NOMO-1 treated with dmso at 0.1 percent for 144 hours (cell line): ENCODE results near the gene OCLN.
"Not testable (repeated sequence)": the region's sequence is repeated elsewhere in the genome, so short reads cannot be mapped to it uniquely, and the experiment has no call there.

Source experiments
- DNase-seq: peaks from one replicate; lab custom pipeline; 2025; ENCODE audit not compliant: unreplicated experiment; lab: John Stamatoyannopoulos, UW

Gene OCLN, protein sequence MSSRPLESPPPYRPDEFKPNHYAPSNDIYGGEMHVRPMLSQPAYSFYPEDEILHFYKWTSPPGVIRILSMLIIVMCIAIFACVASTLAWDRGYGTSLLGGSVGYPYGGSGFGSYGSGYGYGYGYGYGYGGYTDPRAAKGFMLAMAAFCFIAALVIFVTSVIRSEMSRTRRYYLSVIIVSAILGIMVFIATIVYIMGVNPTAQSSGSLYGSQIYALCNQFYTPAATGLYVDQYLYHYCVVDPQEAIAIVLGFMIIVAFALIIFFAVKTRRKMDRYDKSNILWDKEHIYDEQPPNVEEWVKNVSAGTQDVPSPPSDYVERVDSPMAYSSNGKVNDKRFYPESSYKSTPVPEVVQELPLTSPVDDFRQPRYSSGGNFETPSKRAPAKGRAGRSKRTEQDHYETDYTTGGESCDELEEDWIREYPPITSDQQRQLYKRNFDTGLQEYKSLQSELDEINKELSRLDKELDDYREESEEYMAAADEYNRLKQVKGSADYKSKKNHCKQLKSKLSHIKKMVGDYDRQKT

DNA sequence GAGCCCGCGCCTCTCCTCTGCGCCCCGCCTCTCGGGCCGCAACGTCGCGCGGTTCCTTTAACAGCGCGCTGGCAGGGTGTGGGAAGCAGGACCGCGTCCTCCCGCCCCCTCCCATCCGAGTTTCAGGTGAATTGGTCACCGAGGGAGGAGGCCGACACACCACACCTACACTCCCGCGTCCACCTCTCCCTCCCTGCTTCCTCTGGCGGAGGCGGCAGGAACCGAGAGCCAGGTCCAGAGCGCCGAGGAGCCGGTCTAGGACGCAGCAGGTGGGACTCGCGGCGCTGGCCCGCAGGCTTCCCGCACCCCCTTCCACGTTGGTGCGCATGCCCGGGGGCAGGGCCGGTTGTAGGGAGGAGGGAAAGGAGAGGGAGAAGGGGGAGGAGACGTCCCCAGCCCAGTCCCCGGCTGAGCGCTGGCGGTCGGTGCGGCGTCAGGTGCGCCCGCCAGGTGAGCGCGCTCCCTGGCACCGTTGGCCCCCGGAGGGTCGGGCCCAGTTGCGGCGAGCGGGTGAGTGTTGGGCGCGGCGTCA, at the start of gene OCLN:
Gene OCLN, plus strand, starts transcription at position 400 of the 532 bp plus-strand sequence. CDS start 11,455 bp downstream, outside the sequence.
- peak; percentile 8 for DNase-seq

DNA sequence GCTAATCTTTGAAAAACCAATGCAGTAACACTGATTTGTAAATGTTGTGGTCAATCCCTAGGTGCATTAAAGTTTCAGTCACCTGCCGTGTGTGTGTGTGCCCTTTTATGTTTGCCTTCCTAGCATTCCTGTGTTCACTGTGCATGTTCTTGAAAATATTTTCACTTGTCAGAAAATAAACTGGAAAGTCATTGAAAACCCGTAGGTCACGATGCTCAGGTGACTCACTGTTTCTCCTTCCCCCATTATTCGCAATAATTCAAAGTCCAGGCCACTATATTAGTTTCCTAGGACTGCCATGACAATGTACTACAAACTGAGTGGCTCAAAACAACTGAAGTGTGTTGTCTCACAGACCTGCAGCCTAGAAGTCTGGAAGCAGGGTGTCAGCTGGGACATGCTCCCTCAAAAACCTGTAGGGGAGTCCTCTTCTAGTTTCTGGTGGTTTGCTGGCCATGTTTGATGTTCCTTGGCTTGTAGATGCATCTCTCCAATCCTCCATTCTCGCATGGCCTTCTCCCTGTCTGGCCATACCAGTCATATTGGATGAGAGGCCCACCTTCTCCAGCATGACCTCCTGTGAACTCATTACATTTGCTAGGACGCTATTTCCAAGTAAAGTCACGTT, 48.3 kb upstream of the OCLN start:
- DNase-seq, result no peak

DNA sequence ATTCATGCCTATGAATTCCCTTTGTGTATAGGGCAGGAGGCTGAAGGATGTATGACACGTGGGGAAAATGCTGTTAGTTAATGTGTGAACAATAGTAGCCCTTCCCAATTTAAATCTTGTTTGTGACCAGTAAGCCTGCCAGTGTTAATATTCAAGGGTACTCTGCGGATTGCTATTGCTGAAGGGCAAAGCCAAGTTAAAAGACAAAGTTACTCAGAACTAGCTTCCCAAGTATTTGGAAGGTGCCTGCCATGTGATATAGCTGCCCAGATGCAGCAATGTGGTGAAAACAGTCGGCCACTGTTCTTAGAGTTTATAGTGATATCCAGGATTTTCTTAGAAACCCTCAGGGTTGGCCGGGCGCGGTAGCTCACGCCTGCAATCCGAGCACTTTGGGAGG, 43.1 kb upstream of the OCLN start:
- DNase-seq, result no peak

DNA sequence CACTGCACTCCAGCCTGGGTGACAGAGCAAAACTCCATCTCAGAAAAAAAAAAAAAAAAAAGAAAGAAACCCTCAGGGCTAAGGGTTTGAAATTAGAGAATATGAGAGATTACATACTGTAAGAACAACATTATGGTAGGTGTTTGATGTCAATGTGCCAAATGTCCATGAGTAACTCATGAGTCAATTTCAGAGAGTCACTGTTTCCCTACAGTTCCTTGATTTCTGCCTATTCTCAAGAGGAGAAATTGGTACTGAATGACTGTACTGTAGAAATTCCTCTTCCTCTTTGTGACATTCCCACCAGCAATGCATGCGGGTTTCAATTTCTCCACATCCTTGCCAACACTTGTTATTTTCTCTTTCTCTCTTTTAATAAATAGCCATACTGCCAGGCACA, 42.5 kb upstream of the OCLN start:
- DNase-seq, result no peak

DNA sequence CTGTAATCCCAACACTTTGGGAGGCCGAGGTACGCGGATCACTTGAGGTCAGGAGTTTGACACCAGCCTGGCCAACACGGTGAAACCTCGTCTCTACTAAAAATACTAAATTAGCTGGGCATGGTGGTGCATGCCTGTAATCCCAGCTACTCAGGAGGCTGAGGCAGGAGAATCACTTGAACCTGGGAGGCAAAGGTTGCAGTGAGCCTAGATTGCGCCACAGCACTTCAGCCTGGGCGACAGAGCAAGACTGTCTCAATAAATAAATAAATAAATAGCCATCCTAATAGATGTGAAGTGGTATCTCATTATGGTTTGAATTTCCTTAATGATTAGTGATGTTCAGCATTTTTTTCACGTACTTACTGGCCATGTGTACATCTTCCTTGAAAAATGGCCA, 42.1 kb upstream of the OCLN start:
- not testable (repeated sequence) for DNase-seq

DNA sequence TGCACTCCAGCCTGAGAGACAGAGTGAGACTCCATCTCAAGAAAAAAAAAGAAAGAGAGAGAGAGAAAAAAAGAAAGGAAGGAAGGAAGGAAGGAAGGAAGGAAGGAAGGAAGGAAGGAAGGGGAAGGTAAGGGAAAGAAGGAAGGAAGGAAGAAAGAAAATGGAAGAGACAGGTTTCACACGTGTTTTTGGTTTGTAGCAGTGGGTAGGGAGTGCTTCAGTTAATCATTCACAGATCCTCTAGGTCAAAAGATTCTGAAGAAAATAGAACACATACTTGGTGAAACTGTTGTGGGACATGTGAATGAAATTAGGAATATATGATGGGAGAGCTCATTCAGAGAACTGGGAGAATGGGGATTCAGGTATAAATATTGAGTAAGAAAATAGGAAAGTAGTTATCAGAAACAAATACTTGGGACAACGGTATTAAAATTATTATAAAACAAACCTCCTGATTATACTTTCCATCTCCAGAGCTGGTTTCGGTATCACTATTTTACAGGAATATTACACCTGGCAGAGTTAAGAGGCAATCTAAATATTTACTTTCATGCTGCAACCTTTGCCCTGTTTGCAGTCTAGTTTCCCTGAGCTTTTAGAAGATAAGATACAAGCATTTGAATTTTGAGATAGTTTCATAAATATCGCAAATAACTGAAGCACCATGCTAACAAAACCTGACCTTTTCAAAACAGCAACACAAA, 40.5 kb upstream of the OCLN start:
- DNase-seq, result no peak

DNA sequence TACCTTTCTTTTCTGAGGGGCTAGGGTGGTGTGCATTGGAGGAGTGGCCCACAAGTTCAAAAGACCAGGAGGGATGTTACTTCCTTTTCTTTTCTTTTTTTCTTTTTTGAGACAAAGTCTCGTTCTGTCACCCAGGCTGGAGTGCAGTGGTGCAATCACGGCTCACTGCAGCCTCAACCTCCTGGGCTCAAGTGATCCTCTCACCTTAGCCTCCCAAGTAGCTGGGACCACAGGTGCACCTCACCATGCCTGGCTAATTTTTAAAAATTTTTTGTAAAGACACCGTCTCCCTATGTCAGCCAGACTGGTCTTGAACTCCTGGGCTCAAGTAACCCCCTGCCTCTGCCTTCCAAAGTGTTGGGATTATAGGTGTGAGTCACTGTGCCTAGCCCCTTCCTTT, 39.1 kb upstream of the OCLN start:
- not testable (repeated sequence) for DNase-seq

DNA sequence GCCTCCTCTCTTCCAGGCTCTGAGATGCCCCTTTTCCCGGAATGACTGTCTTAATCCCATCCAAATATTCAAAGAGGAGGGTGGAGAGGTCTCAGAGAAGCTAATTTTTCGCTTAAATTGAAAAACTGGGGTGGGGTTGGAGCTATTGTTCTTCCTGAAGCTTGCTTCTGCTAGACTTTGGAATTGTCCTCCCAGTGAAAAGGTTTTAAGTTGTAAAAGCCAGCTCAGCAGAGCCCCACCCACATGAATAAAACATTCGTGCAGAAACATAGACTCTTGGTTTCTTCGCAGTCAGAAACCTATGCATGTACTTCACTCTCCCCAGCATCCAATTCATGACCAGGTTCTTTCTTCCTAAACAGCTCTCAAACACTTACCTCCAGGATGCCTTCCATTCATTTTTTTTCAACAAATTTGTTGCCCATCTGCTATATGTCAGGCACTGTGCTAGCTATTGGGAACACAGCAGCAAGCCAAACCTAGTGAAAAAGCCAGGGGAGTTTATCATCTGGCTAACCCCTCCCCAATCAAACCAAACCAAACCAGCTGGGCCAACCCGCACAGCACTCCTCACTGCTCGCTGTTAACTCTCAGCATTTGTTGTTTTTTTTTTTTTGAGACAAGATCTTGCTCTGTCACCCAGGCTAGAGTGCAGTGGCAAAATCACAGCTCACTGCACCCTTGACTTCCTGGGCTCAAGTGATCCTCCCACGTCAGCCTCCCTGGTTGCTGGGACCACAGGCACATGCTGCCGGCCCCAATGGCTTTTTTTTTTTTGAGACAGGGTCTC, 37.9 kb upstream of the OCLN start:
- no peak for DNase-seq

DNA sequence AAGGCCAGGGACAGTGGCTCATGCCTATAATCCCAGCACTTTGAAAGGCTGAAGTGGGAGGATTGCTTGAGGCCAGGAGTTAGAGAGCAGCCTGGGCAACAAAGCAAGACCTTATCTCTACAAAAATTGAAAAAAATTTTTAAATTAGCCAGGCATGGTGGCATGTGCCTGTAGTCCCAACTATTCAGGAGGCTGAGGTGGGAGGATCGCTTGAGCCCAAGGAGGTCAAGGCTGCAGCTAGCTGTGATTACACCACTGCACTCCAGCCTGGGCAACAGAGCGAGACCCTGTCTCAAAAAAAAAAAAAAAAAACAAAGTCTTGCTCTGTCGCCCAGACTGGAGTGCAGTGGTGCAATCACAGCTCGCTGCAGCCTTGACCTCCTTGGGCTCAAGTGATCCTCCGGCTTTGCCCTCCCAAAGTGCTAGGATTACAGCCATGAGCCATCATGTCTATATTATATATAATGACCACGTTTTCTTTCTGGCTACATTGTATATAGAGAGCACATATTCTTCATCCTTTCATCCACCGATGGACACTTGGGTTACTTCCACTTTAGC, 37.1 kb upstream of the OCLN start:
- not testable (repeated sequence) for DNase-seq

DNA sequence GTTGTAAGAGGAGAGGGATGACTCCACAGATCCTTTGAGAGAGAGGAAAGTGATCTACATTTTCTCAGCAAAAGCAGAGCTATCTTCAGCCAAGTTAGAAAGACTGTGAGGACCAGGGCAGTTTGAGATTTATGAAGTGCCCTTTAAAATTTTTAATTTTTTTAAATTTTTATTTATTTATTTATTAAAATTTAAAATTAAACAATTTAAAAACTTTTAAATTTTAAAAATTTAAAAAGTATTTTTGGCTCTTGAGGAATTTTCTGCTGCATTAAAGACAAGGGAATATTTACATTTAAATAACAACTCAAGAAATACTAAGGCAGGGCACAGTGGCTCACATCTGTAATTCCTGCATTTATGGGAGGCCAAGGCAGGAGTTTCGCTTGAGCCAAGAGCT, 30.4 kb upstream of the OCLN start:
- no peak for DNase-seq

DNA sequence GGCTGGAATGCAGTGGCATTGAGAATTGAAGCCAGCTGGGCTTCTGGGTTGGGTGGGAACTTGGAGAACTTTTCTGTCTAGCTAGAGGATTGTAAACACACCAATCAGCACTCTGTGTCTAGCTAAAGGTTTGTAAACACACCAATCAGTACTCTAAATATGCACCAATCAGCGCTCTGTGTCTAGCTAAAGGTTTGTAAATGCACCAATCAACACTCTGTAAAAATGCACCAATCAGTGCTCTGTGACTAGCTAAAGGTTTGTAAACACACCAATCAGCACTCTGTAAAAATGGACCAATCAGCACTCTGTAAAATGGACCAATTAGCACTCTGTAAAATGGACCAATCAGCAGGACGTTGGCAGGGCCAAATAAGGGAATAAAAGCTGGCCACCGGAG, 26.2 kb upstream of the OCLN start:
- not testable (repeated sequence) for DNase-seq

DNA sequence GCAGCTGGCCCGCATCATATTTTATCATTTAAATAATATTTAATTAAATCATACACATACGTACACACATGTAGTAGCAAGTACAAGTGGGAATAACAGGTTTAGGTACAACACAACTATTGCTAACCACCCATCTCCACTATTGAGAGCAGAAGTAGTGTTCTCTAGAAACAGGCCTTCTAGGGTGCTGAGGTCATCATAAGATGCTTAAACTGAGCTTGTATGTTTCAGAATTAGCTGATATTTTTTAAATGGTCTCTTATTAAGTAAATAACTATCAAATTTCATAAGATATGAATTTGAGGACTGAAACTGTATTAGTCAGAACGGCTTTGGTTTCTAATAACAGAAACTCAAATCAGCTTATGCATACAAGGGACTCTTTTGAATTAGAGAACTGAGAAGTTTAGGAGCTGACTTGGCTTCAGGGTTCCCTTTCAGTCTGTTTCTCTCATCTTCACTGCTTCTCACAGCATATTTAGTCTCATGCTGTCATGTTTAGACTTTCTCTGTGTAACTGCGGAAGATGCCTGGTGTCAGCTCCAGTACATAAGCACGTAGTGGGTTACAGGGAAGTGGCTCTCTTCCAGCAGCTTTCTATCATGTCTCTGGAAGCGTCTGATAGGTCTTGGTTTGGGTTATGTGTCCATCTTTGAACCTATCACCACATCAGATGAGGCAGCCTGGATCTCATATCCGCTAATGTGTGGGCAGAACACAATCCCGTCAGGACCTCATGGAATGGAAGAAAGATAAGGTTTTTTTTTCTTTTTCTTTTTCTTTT, 25.0 kb upstream of the OCLN start:
- no peak for DNase-seq

DNA sequence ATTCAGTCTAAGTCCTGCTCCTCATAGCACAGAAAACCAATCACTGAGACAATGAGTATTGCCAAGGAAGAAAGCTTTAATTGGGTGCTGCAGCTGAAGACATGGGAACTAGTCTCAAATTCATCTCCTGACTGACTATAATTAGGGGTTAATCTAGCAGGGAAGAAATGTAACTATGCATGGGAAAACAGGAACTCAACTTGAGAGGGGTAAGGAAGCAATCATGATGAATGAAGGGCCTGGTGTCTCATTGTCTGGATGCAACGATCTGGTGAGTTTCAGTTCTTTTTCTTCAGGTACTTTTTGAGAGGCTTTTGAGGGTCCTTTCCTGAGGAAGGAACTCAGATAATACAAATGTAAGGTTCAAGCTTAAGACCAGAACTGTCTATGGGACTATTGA, 24.0 kb upstream of the OCLN start:
- peak; percentile 30 for DNase-seq

DNA sequence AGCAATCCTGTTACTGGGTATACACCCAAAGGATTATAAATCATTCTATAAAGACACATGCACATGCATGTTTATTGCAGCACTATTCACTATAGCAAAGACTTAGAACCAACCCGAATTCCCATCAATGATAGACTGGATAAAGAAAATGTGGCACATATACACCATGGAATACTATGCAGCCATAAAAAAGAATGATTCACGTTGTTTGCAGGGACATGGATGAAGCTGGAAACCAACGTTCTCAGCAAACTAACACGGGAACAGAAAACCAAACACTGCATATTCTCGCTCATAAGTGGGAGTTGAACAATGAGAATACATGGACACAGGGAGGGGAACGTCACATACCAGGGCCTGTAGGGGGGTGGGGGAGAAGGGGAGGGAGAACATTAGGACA, 21.1 kb upstream of the OCLN start:
- not testable (repeated sequence) for DNase-seq

DNA sequence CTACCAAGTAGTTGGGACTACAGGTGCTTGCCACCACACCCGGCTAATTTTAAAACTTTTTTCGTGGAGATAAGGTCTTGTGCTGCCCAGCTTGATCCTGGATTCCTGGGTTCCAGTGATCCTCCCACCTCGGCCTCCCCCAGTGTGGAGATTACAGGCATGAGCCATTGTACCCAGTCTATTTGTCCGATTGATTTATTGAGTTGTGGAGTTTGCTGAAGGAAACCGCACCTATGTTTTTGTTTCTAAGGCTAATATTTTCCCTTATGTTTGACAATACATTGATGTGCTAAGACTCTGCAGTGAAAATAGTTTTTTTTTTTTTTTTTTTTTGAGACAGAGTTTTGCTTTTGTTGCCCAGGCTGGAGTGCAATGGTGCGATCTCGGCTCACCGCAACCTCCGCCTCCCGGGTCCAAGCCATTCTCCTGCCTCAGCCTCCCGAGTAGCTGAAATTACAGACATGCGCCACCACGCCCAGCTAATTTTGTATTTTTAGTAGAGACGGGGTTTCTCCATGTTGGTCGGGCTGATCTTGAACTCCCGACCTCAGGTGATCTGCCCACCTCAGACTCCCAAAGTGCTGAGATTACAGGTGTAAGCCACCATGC, 20.0 kb upstream of the OCLN start:
- DNase-seq, result not testable (repeated sequence)

DNA sequence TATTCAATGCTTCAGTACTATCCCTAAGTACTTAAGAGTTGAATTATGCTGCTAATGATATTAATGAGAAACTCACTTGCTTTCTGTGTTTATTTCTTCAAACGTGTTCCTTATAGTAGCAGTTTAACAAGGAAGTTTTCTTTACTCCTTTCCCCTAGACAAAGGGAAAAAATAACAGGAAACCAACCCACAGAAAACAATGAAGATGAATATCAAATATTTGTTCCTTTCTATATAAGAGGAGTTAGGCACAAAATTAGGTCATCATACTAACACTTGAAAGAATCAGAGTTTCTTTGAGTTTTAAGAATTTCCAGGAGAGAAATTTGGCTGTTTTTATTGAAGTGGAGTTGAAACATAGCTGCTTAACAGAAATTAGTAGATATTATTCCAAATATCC, 15.4 kb upstream of the OCLN start:
- DNase-seq, result no peak

DNA sequence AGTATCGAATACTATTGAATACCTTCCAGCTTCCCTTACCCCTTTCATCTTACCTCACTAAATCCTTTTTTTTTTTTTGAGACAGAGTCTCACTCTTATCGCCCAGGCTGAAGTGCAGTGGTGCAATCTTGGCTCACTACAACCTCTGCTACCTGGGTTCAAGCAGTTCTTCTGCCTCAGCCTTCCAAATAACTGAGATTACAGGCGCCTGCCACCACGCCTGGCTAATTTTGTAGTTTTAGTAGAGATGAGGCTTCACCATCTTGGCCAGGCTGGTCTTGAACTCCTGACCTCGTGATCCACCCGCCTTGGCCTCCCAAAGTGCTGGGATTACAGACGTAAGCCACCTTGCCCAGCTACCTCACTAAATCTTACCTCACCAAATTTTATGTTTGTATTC, 14.3 kb upstream of the OCLN start:
- not testable (repeated sequence) for DNase-seq

DNA sequence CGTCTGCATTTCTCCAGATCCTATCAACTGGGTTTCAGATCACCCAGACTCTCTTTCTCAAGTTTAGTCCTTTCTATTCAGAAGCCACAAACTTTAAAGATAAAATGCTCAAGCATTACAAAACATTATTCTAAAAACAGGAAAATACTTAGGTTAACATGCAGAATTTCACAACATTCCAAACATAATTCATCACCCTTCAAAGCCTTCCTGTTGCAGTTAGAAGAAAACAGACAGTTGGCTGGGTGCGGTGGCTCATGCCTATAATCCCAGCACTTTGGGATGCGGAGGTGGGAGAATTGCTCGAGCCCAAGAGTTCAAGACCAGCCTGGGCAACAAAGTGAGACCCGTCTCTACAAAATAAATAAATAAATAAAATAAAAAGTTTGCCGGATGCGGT, 7.7 kb upstream of the OCLN start:
- DNase-seq, result peak; percentile 83

DNA sequence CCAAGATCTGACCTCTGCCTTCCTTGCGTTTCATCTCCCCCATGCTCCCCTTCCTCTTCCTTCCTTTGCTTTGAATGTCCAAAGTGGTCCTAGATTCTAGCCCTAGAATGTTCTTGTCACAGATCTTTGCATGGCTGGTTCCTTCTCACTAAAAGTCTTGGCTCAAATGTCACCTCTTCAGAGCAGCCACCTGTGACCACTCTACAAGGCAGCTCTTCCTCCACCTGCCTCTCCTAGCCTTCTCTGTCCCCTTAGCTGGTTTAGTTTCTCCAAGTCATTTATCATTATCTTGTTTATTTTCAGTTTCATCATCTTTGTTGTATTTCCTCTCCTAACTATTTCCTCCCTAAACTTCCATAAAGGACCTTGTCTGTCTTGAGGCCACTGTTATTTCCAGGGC, 7.1 kb upstream of the OCLN start:
- DNase-seq, result no peak
